Esophagus muscularis mucosa (tissue), 4 donors: Measurements from ENCODE around the gene RTBDN. TPM values are rescaled to one million over a fixed set of nuclear protein-coding genes. Genes with fewer than 3 reads are reported as not detected.

Experiments
- DNase-seq: peaks from one replicate; pipeline ENCODE4 v3.0.0-alpha.2; 2017; ENCODE audit errors: extremely low spot score
- H3K27ac ChIP-seq, 4 donors: fragments of 200-600 bp; sonication (generic); replicated peaks in 1 of 4; 1 replicate in 3 of 4; 2 replicates in 1 of 4; pipeline ENCODE4 v1.5.1; 2016 to 2019; ENCODE audit warnings: mild to moderate bottlenecking in 1 of 4
- H3K27me3 ChIP-seq, 4 donors: fragments of 200-600 bp; sonication (generic); one replicate each; pipeline versions ENCODE4 v1.5.1 to v1.6.0; 2016 to 2019
- H3K36me3 ChIP-seq, 4 donors: fragments of 200-600 bp; sonication (generic); one replicate each; pipeline ENCODE4 v1.5.1; 2016 to 2019
- H3K4me1 ChIP-seq, 4 donors: fragments of 200-600 bp; sonication (generic); one replicate each; pipeline ENCODE4 v1.5.1; 2016 to 2019
- H3K4me3 ChIP-seq, 4 donors: fragments of 200-600 bp; sonication (generic); 1 replicate in 2 of 4; 2 replicates in 2 of 4; pipeline ENCODE4 v1.5.1; 2016 to 2019; ENCODE audit warnings: mild to moderate bottlenecking in 4 of 4, moderate library complexity in 1 of 4
- H3K9me3 ChIP-seq, 4 donors: fragments of 200-600 bp; sonication (generic); 1 replicate in 3 of 4; 2 replicates in 1 of 4; pipeline ENCODE4 v1.5.1; 2016 to 2019
- CTCF ChIP-seq, 3 experiments: fragments of 200-600 bp in 2 of 3; fragments of 450-650 bp in 1 of 3; sonication (generic) in 2 of 3; IDR thresholded peaks; one replicate each; pipeline ENCODE4 v1.5.1; 2017 to 2019; ENCODE audit warnings: antibody characterized with exemption in 3 of 3, mild to moderate bottlenecking in 2 of 3, moderate library complexity in 1 of 3
- EP300 ChIP-seq: sonication (generic); formaldehyde crosslinking; IDR thresholded peaks from one replicate; pipeline ENCODE4 v1.6.1; 2017; ENCODE audit warnings: antibody characterized with exemption
- POLR2A ChIP-seq: fragments of 450-650 bp; IDR thresholded peaks from one replicate; pipeline ENCODE4 v1.6.1; 2017; ENCODE audit warnings: antibody characterized with exemption, moderate library complexity, mild to moderate bottlenecking, low read depth
- POLR2AphosphoS5 ChIP-seq, 2 donors: sonication (generic); formaldehyde crosslinking; IDR thresholded peaks; one replicate each; pipeline ENCODE4 v1.6.1; 2017; ENCODE audit warnings: antibody characterized with exemption in 2 of 2
- WGBS: methylation state at CpG from one replicate; pipeline ENCODE4 v1.1.5; 2018; 5-methylcytosine and 5-hydroxymethylcytosine counted together
- intact Hi-C: fragments of 100-400 bp; cut with DNase I; formaldehyde crosslinking; loops from one replicate; pipeline ENCODE4 v1.15.1; 2023
- total RNA-seq, 4 donors: library from RNA; depleted of rRNA; stranded (reverse); fragments of >200 nt; gene quantifications; one replicate each; pipeline versions ENCODE4 v1.1.0 to v1.2.1, GENCODE V29; 2016

The RTBDN gene
- total RNA-seq, 4 donors from 2014 or later: 0.52 to 0.83 TPM; not detected in 2

GRCh38 chr19:12871681-12872080 lies 37.3 kb upstream of the RTBDN start:
- peaks cover 3 to 34% (median 18%) of the 10 kb centered on the region in 4 donors for H3K36me3 ChIP-seq
- intact Hi-C loops: no loop called here
- WGBS: 79% methylated on average over 3 of the region's 3 CpGs
- no peaks in the 10 kb centered on the region for H3K9me3 ChIP-seq
- peaks cover 0 to 26% (median 0%) of the 10 kb centered on the region in 4 donors for H3K27me3 ChIP-seq
- no peak overlapping the region for H3K27ac ChIP-seq
- peaks cover 6 to 23% (median 14%) of the 10 kb centered on the region in 4 donors for H3K4me1 ChIP-seq
- no peak for DNase-seq
- no peak for TF ChIP-seq POLR2A
- TF ChIP-seq POLR2AphosphoS5 (IDR thresholded peaks at IDR 0.05): no peak
- no peak for TF ChIP-seq EP300
- TF ChIP-seq CTCF (IDR thresholded peaks at IDR 0.05): no peak
- H3K4me3 ChIP-seq: no peak overlapping the region

- TF ChIP-seq EP300 (no peak), CTCF (IDR thresholded peaks at IDR 0.05) (no peak), POLR2AphosphoS5 (IDR thresholded peaks at IDR 0.05) (no peak), POLR2A (no peak)
- no peak overlapping the region for H3K4me3 ChIP-seq
- H3K27me3 ChIP-seq: peaks cover 0 to 40% (median 0%) of the 10 kb centered on the region in 4 donors
- H3K4me1 ChIP-seq: peaks cover 6 to 18% (median 13%) of the 10 kb centered on the region in 4 donors
- intact Hi-C loops: no loop called here
- peaks cover 0 to 3% (median 0%) of the 10 kb centered on the region in 4 donors for H3K36me3 ChIP-seq
- WGBS: 98% methylated on average over 7 of the region's 10 CpGs
- H3K9me3 ChIP-seq: no peaks in the 10 kb centered on the region
- no peak for DNase-seq
- H3K27ac ChIP-seq: no peak overlapping the region
Measured at GRCh38 chr19:12868540-12869112, 34.2 kb upstream of the RTBDN start.

- intact Hi-C loops: no loop called here
- no peaks in the 10 kb centered on the region for H3K9me3 ChIP-seq
- WGBS: 17% methylated on average over 27 of the region's 51 CpGs
- TF ChIP-seq CTCF (IDR thresholded peaks at IDR 0.05): no peak
- no peak for TF ChIP-seq POLR2A
- peak overlapping the region; percentile 41 to 53 (median 46) for H3K4me3 ChIP-seq
- H3K27me3 ChIP-seq: peaks cover 0 to 40% (median 0%) of the 10 kb centered on the region in 4 donors
- no peak for DNase-seq
- peaks cover 6 to 11% (median 10%) of the 10 kb centered on the region in 4 donors for H3K4me1 ChIP-seq
- H3K36me3 ChIP-seq: no peaks in the 10 kb centered on the region
- no peak overlapping the region for H3K27ac ChIP-seq
Measured at GRCh38 chr19:12867120-12868099, 33.0 kb upstream of the RTBDN start.

- no peaks in the 10 kb centered on the region for H3K36me3 ChIP-seq
- H3K27me3 ChIP-seq: peaks cover 0 to 40% (median 0%) of the 10 kb centered on the region in 4 donors
- DNase-seq: no peak
- H3K4me3 ChIP-seq: no peak overlapping the region
- H3K27ac ChIP-seq: no peak overlapping the region
- H3K4me1 ChIP-seq: peaks cover 6 to 11% (median 10%) of the 10 kb centered on the region in 4 donors
- intact Hi-C loops: no loop called here
- no peak for TF ChIP-seq CTCF (IDR thresholded peaks at IDR 0.05)
- TF ChIP-seq POLR2AphosphoS5 (IDR thresholded peaks at IDR 0.05): no peak
- TF ChIP-seq EP300: no peak
- H3K9me3 ChIP-seq: no peaks in the 10 kb centered on the region
- 90% methylated on average over 29 of the region's 29 CpGs for WGBS
Measured at GRCh38 chr19:12866416-12867119, 32.2 kb upstream of the RTBDN start.
